GM23338 (cell line): ENCODE results near the gene RNGTT.

ENCODE experiments used
- CREB1 ChIP-seq: fragments of 250-450 bp; sonication (Bioruptor Pico); IDR thresholded peaks from 2 replicates; pipeline ENCODE4 v1.5.0; 2020; ENCODE audit warnings: low read depth, mild to moderate bottlenecking, moderate library complexity
- CTCF ChIP-seq, 2 experiments: fragments of 200-600 bp in 1 of 2; sonication (generic) in 1 of 2; conservative IDR thresholded peaks; 2 replicates each; pipeline versions ENCODE4 v1.5.1 to v1.6.1; 2016 to 2017; ENCODE audit warnings: antibody characterized with exemption in 2 of 2, low read depth in 2 of 2, mild to moderate bottlenecking in 2 of 2, moderate library complexity in 1 of 2
- ETS1 ChIP-seq: IDR thresholded peaks from 2 replicates; pipeline ENCODE4 v1.6.1; 2016; ENCODE audit warnings: antibody characterized with exemption
- EZH2 ChIP-seq: fragments of 200-600 bp; sonication (generic); IDR thresholded peaks from one replicate; pipeline ENCODE4 v1.8.0; 2017; ENCODE audit warnings: antibody characterized with exemption, mild to moderate bottlenecking, low read depth; ENCODE audit not compliant: unreplicated experiment
- EZH2phosphoT487 ChIP-seq: fragments of 200-600 bp; sonication (generic); IDR thresholded peaks from one replicate; pipeline ENCODE4 v1.8.1; 2018; ENCODE audit warnings: antibody characterized with exemption; ENCODE audit not compliant: unreplicated experiment
- JUNB ChIP-seq: IDR thresholded peaks from one replicate; pipeline ENCODE4 v1.6.1; 2016; ENCODE audit warnings: antibody characterized with exemption; ENCODE audit not compliant: unreplicated experiment
- NANOG ChIP-seq: IDR thresholded peaks from 2 replicates; pipeline ENCODE4 v1.6.1; 2016; ENCODE audit warnings: antibody characterized with exemption, borderline replicate concordance
- POLR2AphosphoS5 ChIP-seq: IDR thresholded peaks from 2 replicates; pipeline ENCODE4 v1.6.1; 2016; ENCODE audit warnings: antibody characterized with exemption, low read depth
- REST ChIP-seq: IDR thresholded peaks from one replicate; pipeline ENCODE4 v1.6.1; 2018; ENCODE audit warnings: antibody characterized with exemption; ENCODE audit not compliant: unreplicated experiment
- STAT1 ChIP-seq: IDR thresholded peaks from one replicate; pipeline ENCODE4 v1.6.1; 2016; ENCODE audit warnings: antibody characterized with exemption; ENCODE audit not compliant: unreplicated experiment
- ZNF114 ChIP-seq: fragments of 250-450 bp; sonication (Bioruptor Pico); IDR thresholded peaks from 2 replicates; pipeline ENCODE4 v1.5.0; 2020; ENCODE audit warnings: mild to moderate bottlenecking, moderate library complexity
- ZNF331 ChIP-seq: fragments of 250-450 bp; sonication (Bioruptor Pico); IDR thresholded peaks from 2 replicates; pipeline ENCODE4 v1.5.0; 2020; ENCODE audit warnings: low read depth, mild to moderate bottlenecking, moderate library complexity

DNA sequence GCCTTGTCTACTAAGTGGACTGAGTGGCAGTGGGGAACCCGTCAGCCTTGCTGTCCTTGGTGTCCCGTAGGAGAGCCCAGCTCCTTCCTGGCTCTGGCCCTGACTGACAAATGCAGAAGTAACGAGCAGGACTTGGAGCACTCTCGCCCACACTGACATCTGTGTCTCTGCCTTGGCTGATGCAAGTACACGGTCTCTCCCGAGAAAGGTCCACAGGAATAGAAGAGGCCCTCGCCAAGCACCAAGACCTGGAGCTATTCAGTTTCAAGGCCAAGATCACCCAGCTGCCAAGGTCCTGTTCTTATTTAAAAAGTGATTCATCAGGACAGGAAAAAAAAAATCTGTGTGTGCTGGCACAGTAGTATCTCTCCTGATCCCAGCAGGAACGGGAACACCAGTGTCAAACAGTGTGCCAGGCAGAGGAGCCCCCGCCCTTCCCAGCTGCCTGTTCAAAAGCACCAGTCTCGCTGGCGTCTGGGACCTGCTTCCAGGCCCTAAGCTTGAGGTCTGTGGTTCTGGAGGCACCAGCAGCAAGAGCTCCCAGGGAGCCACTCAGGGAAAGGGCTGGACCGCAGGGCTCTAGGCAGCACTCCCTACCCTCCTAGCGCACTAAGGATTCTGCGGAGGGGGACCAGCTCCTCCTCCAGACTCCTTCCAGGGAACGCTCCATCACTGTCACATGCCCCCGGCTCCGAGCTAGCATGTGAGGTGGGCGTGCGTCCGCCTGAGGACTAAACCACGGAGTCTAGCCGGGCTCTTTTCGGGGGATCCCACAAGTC lies 376.9 kb downstream of the RNGTT start:
- no peak for TF ChIP-seq REST
- TF ChIP-seq CTCF (conservative IDR thresholded peaks at IDR 0.05; ENCODE audit: low read depth in 2 of 2): no peak
- TF ChIP-seq EZH2phosphoT487: no peak
- no peak for TF ChIP-seq EZH2
- no peak for TF ChIP-seq POLR2AphosphoS5
- TF ChIP-seq CREB1 (CRISPR knock-in tag): no peak
- TF ChIP-seq STAT1: no peak
- no peak for TF ChIP-seq ZNF114 (CRISPR knock-in tag)
- no peak for TF ChIP-seq ZNF331 (CRISPR knock-in tag)
- TF ChIP-seq ETS1: no peak
- no peak for TF ChIP-seq JUNB
- TF ChIP-seq NANOG: no peak
